Head of caudate nucleus (tissue), 42 donors: ENCODE results near the gene PTPN5.
A peak's percentile ranks its signal among the peaks of the same experiment; 100 is the strongest.

Experiments used
- DNase-seq, 42 donors: peaks; one replicate each; pipeline versions ENCODE4 v3.0.0 to v3.0.0-alpha.2; 2020 to 2021; ENCODE audit warnings: mixed read lengths in 7 of 42
- intact Hi-C: fragments of 100-400 bp; cut with DNase I; formaldehyde crosslinking; loops from one replicate; pipeline ENCODE4 v1.15.0; 2022

The PTPN5 gene

DNA sequence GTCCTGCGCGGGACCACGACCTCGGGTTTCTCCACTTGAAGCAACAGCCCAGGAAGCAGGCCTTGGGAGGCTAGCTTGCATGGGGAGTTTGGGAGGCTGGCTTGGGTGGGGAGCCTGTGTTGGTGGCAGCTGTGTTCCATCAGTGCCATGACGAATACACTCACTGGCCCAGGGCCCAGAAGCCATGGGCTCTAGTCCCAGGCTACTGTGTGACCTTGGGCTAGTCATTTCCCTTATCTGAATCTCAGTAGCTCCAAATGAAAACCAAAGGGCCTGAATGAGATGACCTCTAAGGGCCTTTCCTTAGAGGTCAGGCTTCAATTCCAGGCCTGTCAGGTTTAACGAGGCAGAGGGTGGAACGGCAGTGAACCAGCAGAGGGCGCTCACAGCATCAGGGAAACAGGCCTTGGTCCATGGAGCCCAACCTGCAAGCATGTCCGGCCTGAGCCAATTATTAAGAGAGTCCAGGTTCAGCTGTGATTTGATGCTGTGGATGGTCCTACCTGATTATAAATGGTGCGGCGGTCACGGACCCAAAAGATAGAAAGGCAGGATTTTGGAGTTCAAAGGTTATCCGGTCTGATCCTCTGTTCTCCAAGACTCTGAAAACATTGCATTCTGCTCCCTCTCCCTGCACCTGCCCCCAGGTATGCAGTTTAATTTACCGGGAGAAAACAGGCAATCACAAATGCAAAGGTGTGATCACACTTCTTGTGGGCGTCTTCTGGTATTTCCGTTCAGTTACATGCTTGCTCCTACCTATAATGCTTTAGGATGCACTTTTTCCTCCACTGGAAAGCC lies 15.9 kb downstream of the PTPN5 start:
- intact Hi-C loops = no loop called here
- DNase-seq = peak in 41 of 42 donors; percentile 27 to 82 (median 62)

DNA sequence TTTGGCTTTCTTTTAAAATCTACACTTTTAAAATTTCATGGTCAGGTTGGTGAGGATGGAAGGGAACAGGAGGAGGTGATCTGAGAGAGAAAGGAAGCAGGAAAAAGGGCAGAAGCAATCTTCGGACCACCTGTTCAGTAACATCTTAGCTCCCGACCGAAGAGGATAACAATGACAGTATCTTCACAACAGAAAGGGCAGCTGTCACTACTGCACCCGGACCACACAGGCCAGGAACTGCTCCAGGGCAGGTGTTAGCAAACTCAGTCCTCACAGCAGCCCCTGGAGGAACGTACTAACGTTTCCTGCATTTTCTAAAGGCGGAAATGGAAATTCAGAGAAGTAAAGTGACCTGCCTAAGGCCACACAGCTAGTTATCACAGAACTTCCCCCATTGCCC lies 16.8 kb downstream of the PTPN5 start:
- DNase-seq = no peak
- intact Hi-C loops = no loop called here

DNA sequence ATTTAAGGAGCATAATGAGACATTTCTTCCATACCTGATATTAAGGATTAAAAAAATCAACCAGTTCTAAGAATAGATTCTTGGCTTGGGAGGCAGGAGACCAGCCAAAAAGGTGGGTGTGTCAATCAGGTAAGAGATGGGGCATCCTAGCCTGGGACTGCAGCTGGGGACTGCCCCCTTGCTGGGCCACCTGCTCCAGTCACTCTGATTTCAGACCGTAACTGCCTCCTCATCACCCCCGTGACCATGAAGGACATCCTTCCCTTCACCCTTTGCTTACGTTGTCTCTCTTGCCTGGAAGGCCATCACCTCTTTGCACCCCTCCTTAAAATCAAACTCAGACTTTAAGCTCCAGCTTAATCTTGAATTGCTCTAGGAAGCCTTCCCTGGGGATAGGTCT lies 17.9 kb downstream of the PTPN5 start:
- intact Hi-C loops = no loop called here
- no peak for DNase-seq

DNA sequence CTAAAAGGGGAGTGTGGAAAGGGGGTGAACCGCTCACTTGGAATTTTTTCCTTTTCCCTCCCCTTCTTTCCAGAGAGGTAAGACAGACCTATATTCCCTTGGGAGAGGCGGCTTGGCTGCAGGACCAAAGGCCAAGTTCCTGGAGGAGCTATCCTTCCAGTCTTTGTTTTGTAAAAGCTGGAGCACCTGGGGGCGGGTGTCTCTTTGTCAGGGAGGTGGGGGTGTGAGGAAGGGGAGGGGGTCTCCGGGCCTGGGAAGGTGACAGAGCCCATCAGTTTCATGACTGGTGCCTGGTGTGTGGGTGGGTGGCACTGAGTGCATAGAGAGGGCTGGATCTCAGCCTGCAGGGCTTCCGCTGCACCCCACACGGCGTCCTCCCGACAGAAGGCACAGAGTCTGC lies 18.5 kb downstream of the PTPN5 start:
- DNase-seq = peak in 1 of 42 donors; percentile 43
- intact Hi-C loops = no loop called here

DNA sequence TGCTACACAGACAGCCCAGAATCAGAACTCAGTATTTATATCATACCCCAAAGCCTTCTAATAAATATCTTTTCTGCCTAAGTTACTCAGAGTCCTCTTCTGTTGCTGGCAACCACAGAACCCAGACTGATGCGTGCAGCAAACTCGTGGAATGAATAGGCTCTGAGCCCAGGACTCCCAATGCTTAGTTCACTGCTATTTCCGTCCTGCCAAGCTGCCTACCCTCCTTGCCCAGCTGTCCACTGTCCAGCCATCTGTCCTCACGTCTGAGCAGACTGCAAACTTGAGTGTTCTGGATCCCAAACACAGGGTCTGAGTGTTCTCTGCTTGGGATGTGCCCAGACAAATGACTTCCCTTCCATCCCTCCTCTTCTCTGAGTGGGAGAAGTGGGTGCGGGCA lies 19.4 kb downstream of the PTPN5 start:
- DNase-seq = peak in 1 of 42 donors; percentile 39
- intact Hi-C loops = no loop called here

DNA sequence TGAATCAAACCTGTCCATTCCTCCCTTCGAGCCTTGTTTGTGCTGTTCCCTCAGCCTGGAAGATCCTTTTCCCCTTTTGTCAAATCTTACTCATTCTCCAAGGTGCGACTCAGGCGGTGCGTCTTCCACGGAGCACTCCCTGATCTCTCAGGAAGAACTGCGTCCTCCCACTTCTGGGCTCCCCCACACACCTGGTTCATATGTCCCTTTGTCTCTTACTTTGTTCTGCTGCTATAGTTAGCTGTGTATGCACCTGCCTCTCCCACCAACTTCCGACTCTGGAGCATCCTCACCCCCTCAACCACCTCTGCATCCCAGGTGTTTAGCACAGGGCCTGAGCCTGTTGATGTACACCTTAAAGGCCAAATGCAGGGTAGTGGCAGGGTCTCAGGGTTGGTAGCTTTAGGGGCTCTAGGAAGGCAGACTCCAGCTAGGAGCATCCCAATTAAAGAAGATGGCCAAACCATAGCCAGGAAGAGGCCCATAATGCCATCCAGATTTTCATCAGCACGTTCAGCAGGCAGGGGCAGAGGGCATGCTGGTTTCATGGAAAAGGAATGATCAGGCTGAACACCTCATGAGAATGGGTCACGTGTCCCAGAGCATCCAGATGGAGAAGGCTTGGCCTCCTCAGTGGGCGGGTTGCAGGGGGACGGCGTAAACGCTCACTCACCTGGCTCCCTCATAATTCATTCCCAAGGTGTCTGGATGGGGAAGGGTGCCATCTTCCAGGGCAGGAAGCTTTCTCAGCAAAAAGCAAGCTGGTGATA lies 20.1 kb downstream of the PTPN5 start:
- intact Hi-C loops = no loop called here
- peak in 41 of 42 donors; percentile 43 to 93 (median 75) for DNase-seq

DNA sequence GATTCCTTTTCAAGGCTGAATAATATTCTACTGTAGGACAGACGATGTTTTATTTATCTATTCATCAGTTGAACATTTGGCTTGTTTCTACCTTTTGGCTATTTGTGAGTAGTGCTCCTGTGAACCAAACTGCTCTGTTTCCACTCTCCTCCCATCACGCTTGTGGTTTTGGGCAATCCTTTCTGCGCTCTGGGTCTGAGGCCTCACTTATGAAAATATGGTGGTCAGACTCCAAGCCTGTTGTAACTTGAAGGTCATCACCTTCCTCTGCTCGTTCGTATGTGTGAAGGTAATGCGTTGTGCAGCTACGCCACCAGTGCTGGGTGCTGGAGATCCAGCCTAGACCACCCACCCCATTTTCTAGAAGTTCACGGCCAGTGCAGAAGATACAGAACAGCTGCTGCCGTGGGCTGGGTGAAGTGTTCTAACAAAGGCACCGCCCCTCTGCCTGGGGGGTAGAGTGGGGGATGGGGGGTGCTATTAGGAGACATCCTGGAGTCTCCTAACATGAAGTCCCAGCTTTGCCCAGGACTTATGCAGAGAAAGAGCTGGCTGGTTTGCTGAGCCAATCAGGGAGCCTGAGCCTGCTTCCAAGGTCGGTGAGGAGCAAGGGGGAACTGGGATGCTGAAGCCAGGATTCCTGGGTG lies 21.0 kb downstream of the PTPN5 start:
- intact Hi-C loops = no loop called here
- no peak for DNase-seq

DNA sequence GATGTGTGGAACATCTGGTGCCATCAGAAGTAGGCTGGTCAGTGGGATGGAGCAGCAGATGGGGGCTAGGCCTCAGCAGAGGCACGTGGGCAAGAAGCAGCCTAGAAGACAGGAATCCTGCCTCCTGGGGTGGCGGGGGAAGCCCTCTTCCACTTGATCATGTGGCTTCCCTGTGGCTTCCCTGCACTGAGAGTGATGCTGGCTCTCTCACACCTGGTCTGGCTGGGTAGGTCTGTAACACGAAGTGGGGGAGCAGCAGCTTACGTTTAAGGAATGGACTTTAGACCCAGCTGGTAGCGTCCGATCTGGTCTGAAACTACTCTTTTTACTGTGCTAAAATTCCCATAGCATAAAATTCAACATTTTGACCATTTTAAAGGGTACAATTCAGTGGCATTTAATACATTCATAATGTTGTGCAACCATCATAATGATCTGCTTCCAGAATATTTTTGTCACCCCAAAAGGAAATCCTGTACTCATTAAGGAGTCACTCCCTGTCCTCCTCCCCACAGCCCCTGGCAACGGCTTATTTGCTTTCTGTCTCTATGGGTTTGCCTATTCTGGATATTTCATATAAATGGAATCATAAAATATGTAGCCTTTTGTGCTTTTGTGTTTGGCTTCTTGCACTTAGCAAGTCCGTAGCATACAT lies 21.7 kb downstream of the PTPN5 start:
- DNase-seq = no peak
- intact Hi-C loops = no loop called here

DNA sequence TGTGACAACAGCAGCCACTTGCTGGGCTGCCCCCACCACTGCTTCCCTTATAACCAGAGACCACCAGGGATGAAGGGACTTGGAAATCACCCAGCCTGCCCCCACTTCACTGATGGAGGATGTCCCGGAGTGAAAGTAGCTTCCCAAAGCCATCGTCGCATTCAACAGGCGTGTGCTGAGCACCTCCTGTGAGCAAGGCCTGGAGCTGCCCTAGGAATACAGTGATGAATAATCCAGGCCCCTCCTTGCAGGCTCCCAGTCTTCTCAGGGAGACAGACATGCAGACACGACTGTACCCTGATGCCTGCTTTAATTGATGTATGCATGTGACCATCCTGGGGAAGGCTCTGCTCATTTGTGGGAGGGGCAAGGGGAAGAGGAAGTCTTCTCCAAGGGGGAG lies 22.6 kb downstream of the PTPN5 start:
- no peak for DNase-seq

DNA sequence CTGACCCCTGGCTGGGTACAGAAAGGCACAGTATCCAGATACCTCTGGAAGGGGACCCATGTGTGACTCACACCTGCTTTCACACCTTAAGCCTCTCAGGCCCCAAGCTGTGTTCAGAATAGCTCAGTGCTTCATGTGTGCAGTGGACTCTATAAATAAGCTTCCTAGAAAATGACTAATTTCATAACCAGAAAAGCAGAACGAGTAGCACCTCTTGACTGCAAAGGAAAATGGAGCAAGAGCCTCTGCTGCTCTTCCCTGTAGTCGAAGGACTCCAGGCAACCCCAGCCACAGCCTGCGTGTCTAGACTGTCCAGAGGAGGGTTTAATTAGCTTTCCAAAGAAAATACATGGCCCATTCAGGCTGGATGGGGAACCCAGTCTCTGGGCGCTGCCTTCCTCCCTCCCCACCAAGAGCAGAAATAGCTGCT lies 23.1 kb downstream of the PTPN5 start:
- no peak for DNase-seq

More for the DNA sequence above, 22.6 kb downstream of the PTPN5 start:
- intact Hi-C loops = no loop called here

DNA sequence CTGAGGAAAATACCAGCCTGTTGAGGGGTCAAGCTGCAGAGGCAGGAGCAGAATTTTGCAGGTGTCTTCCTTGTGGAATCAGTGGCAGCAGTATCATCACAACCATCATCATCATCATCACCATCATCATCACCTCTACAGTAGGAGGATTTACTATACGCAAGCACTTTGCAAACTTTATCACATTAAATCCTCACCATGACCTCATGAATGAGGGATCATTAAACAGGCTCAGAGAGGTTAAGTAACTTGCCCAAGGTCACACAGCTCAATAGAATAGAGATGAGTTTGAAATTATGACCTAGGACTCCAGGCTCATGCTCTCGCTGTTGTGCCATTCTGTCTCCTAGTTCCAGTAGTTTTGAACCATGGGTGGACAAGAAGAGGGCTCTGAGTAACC lies 25.6 kb downstream of the PTPN5 start:
- intact Hi-C loops = no loop called here
- no peak for DNase-seq

More for the DNA sequence above, 23.1 kb downstream of the PTPN5 start:
- intact Hi-C loops = no loop called here

DNA sequence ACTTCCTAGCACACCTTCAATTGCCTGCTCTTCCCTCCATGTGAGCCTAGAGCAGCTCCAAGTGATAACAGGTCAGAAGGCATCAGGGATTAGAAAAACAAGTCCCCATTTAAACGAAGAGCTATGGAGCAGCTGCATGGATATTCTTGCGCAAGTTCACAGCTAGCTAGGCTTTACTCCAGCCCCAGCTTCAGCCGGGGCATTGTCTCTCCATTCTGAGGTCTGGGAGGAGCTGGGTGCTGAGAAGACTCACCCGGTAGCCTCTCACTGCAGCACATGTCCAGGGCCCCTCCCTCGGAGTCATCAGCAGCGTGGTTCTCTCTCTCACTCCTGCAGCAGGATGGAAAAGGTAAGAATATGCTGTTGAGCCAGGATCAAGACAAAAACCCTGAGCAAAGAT lies 26.0 kb downstream of the PTPN5 start:
- no peak for DNase-seq
- intact Hi-C loops = no loop called here

DNA sequence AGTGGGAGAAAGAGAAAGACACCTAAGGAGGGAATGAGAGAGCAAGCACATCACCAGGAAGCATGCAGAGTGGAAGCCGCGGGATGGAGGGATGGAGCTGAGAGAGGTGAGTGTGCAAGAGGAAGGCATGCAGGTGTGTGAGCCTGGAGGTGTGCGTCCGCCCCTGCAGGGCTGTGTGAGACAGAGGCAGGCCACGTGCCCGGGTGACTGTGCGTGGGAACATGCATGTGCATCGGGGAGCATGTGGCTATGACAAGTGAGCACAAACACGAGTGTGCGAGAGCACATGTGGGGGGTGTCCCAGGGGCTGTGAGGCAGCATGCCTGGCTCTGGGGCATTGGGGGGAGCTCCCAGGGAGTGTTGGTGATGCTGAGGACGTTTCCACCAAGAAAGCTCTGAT lies 29.9 kb downstream of the PTPN5 start:
- intact Hi-C loops = no loop called here
- peak in 41 of 42 donors; percentile 48 to 90 (median 77) for DNase-seq

DNA sequence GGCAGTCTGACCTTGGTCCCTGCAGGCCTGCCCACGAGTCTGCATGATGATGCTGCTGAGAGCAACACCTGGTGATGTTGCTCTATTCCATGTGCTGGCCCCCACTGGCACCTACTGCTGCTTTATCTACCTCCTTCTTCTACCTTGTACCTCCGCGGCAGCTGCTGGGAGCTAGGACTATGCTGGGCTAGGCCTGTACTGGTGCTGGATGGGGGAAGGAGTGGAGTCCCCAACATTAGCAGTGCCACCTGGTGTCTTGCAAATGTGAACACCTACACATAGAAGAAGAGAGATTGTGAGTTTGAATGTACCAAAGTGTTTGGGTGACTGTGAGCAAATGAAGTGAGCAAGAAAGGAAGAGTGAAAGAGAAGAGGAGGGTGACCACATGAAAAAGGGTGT lies 30.5 kb downstream of the PTPN5 start:
- intact Hi-C loops = no loop called here
- DNase-seq = peak in 8 of 42 donors; percentile 46 to 81 (median 56)

DNA sequence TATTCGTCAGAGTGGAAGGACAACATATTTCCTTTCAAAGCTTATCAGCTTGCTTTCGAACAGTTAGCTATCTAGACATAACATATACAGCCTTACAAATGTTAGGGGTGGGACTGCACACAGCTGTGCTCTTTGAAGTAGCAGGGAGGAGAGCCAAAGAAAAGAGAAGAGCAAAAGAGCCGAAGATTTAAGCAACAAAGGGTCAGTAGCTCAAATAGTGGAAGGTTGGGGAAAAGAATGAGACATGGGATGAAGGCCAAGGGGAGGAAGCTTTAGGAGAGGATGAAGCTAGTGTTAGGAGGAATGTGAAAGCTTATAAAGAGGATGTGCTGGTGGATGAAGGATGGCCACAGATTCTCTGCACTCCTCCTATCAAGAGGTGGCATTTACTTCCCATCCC lies 33.8 kb downstream of the PTPN5 start:
- intact Hi-C loops = no loop called here
- no peak for DNase-seq

DNA sequence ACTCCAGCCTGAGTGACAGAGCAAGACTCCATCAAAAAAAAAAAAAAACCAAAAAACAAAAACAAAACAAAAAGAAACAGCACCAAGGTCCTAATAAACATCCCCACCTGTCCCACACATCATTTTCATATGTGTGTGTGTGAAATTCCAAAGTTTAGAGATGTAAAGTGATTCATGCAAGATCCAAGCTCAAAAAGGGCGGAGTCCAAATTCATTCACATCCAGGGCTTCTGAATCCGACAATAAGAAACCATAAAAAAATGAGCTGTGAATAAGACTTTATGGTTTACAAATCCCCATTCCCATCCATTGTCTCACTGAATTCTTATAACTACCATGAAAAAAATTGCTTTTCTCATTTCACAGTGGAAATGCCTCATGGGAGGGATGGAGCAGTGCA lies 34.7 kb downstream of the PTPN5 start:
- no peak for DNase-seq
- intact Hi-C loops = no loop called here

DNA sequence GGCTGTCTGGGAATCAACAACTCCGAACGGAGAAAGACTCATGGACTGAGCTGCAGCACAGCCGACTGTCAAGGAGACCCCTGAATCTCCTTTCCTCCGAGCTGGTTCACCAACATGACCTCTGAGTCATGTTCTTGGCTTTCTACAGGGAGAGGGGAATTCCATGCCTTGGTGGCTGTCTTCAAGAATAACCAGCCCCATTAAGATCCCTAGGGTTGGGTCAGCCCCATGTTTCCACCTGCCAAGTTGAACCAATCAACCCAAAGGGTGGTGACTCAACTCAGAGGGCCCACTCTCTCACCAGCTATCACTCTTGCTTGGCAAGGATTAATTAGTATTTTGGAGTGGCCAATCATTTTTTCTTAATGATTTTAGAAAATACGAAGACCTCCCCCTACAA lies 37.3 kb downstream of the PTPN5 start:
- no peak for DNase-seq
- intact Hi-C loops = no loop called here

DNA sequence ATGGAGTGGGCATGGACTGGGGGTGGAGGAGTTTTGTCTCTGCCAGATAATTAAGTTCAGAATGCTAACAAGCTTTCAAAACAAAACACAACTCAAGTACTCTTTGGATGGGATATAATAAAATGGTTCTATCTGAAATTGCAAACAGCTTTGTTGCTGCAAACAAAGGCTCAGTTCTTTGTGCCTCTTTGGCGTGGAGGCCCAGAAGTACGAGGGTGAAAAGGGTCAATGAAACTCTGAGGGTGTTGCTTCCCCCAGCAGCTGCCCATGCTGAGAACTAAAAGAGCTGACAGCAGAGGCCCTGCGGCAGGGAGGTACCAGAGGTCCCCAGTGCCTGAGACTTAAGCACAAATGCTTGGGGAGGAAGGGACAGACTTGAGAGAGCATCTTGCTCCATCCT lies 39.1 kb downstream of the PTPN5 start:
- intact Hi-C loops = no loop called here
- DNase-seq = peak in 2 of 42 donors; percentile 27 to 38

DNA sequence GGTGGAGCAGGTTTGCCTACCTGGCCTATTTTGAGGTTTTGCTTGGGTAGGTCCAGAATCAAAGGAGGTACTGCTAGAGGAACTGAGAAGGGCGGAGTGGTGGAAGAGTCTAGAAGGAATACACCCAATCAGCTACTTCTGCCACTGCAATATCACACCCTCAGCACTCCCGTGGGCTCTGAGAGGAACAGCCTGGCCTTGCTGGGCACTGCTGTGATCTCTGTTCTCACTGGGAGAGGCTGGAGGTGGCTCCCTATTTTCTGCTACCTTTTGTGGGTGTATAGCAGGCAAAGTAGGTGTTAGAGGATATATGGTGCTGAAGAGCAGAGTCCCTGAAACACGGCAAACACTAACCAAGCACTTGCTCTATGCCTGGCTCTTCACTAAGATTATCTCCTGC lies 40.7 kb downstream of the PTPN5 start:
- intact Hi-C loops = no loop called here
- peak in 4 of 42 donors; percentile 55 to 70 (median 68) for DNase-seq
